Measurements from ENCODE around the gene CNTN6. TPM values are rescaled to one million over a fixed set of nuclear protein-coding genes. Genes with fewer than 3 reads are reported as not detected.

Gene CNTN6
- total RNA-seq, 1 experiment from 2014 or later, result not detected

GRCh38 chr3:1252061-1252430 lies 159.2 kb downstream of the CNTN6 start:
- in situ Hi-C loops (cut with HindIII; ENCODE audit: low sequenced_read_pairs), result no loop called here
- no peak for DNase-seq (ENCODE audit: low spot score)

GRCh38 chr3:1262246-1262645 lies 169.4 kb downstream of the CNTN6 start:
- in situ Hi-C loops (cut with HindIII; ENCODE audit: low sequenced_read_pairs), result no loop called here
- DNase-seq (ENCODE audit: low spot score), result peak; percentile 46

GRCh38 chr3:1263121-1263520 lies 170.3 kb downstream of the CNTN6 start:
- in situ Hi-C loops (cut with HindIII; ENCODE audit: low sequenced_read_pairs), result no loop called here
- DNase-seq (ENCODE audit: low spot score), result no peak

GRCh38 chr3:1269808-1270207 lies 177.0 kb downstream of the CNTN6 start:
- DNase-seq (ENCODE audit: low spot score), result no peak
- in situ Hi-C loops (cut with HindIII; ENCODE audit: low sequenced_read_pairs), result no loop called here

- in situ Hi-C loops (cut with HindIII; ENCODE audit: low sequenced_read_pairs), result no loop called here
Observed at GRCh38 chr3:1272546-1273265, 179.9 kb downstream of the CNTN6 start.

GRCh38 chr3:1275495-1275894 lies 182.7 kb downstream of the CNTN6 start:
- no peak for DNase-seq (ENCODE audit: low spot score)
- in situ Hi-C loops (cut with HindIII; ENCODE audit: low sequenced_read_pairs), result no loop called here

More at GRCh38 chr3:1272546-1273265, 179.9 kb downstream of the CNTN6 start:
- DNase-seq (ENCODE audit: low spot score), result peak; percentile 97

GRCh38 chr3:1287815-1288214 lies 195.0 kb downstream of the CNTN6 start:
- in situ Hi-C loops (cut with HindIII; ENCODE audit: low sequenced_read_pairs), result no loop called here

GRCh38 chr3:1288805-1289494 lies 196.1 kb downstream of the CNTN6 start:
- in situ Hi-C loops (cut with HindIII; ENCODE audit: low sequenced_read_pairs), result no loop called here
- DNase-seq (ENCODE audit: low spot score), result no peak

More at GRCh38 chr3:1287815-1288214, 195.0 kb downstream of the CNTN6 start:
- DNase-seq (ENCODE audit: low spot score), result no peak

GRCh38 chr3:1292571-1293071 lies 199.8 kb downstream of the CNTN6 start:
- in situ Hi-C loops (cut with HindIII; ENCODE audit: low sequenced_read_pairs), result no loop called here
- DNase-seq (ENCODE audit: low spot score), result no peak

GRCh38 chr3:1294586-1294985 lies 201.8 kb downstream of the CNTN6 start:
- DNase-seq (ENCODE audit: low spot score), result no peak
- in situ Hi-C loops (cut with HindIII; ENCODE audit: low sequenced_read_pairs), result no loop called here

GRCh38 chr3:1318296-1319005 lies 225.6 kb downstream of the CNTN6 start:
- in situ Hi-C loops (cut with HindIII; ENCODE audit: low sequenced_read_pairs), result no loop called here

GRCh38 chr3:1326546-1326945 lies 233.7 kb downstream of the CNTN6 start:
- in situ Hi-C loops (cut with HindIII; ENCODE audit: low sequenced_read_pairs), result no loop called here
- no peak for DNase-seq (ENCODE audit: low spot score)

More at GRCh38 chr3:1318296-1319005, 225.6 kb downstream of the CNTN6 start:
- no peak for DNase-seq (ENCODE audit: low spot score)

GRCh38 chr3:1330107-1330506 lies 237.3 kb downstream of the CNTN6 start:
- DNase-seq (ENCODE audit: low spot score), result no peak
- in situ Hi-C loops (cut with HindIII; ENCODE audit: low sequenced_read_pairs), result no loop called here

- DNase-seq (ENCODE audit: low spot score), result no peak
- in situ Hi-C loops (cut with HindIII; ENCODE audit: low sequenced_read_pairs), result no loop called here
Observed at GRCh38 chr3:1346386-1346785, 253.6 kb downstream of the CNTN6 start.

- in situ Hi-C loops (cut with HindIII; ENCODE audit: low sequenced_read_pairs), result no loop called here
- no peak for DNase-seq (ENCODE audit: low spot score)
Observed at GRCh38 chr3:1348547-1348946, 255.7 kb downstream of the CNTN6 start.

- in situ Hi-C loops (cut with HindIII; ENCODE audit: low sequenced_read_pairs), result no loop called here
- no peak for DNase-seq (ENCODE audit: low spot score)
Observed at GRCh38 chr3:1350885-1351284, 258.1 kb downstream of the CNTN6 start.

GRCh38 chr3:1355691-1356090 lies 262.9 kb downstream of the CNTN6 start:
- no peak for DNase-seq (ENCODE audit: low spot score)
- in situ Hi-C loops (cut with HindIII; ENCODE audit: low sequenced_read_pairs), result no loop called here

- in situ Hi-C loops (cut with HindIII; ENCODE audit: low sequenced_read_pairs), result no loop called here
- DNase-seq (ENCODE audit: low spot score), result no peak
Observed at GRCh38 chr3:1356101-1356500, 263.3 kb downstream of the CNTN6 start.

GRCh38 chr3:1365528-1365927 lies 272.7 kb downstream of the CNTN6 start:
- no peak for DNase-seq (ENCODE audit: low spot score)
- in situ Hi-C loops (cut with HindIII; ENCODE audit: low sequenced_read_pairs), result no loop called here

- DNase-seq (ENCODE audit: low spot score), result no peak
- in situ Hi-C loops (cut with HindIII; ENCODE audit: low sequenced_read_pairs), result no loop called here
Observed at GRCh38 chr3:1374471-1374870, 281.6 kb downstream of the CNTN6 start.

Measured in G401 (cell line).